ENCODE results near the gene MRPS14.
A peak's percentile ranks its signal among the peaks of the same experiment; 100 is the strongest.

The MRPS14 gene

GRCh38 chr1:175019524-175019923 is 3.7 kb downstream of the MRPS14 start:
- Histone ChIP-seq H3K27ac (ENCODE audit: low read depth, low read length) (no peak overlapping the region), H3K36me3 (ENCODE audit: insufficient read depth, low read length) (peaks cover 37% of the 10 kb centered on the region), H3K9me3 (ENCODE audit: insufficient read depth, low read depth, low read length) (no peaks in the 10 kb centered on the region), H3K9ac (ENCODE audit: low read depth, low read length) (no peak overlapping the region), H3K4me3 (ENCODE audit: low read length) (no peak overlapping the region), H3K4me1 (ENCODE audit: insufficient read depth, low read length) (no peaks in the 10 kb centered on the region), H3K27me3 (ENCODE audit: insufficient read depth, low read length) (no peaks in the 10 kb centered on the region)
- WGBS: 96% methylated on average over 2 of the region's 3 CpGs

DNA sequence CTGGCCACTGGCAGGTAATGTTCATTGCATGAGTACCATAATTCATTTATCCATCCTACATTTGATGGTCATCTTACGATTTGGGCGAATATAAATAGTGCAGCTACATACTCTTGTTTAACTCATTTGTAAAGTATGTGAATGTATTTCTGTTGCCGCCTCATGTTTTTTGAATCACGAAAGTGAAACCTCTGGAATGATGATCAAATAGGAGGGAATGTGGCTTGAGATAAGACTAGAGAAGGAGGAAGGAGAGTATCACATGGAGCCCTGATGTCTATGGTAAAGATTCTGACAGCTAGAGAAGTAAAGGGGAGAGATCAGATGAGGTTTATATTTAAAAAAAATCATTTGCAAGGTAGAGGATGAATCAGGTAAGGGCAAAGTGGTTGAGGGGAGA is 8.0 kb downstream of the MRPS14 start:
- peaks cover 80% of the 10 kb centered on the region for H3K36me3 ChIP-seq (ENCODE audit: insufficient read depth, low read length)
- no peak overlapping the region for H3K27ac ChIP-seq (ENCODE audit: low read depth, low read length)
- H3K9ac ChIP-seq (ENCODE audit: low read depth, low read length): no peak overlapping the region
- no peaks in the 10 kb centered on the region for H3K27me3 ChIP-seq (ENCODE audit: insufficient read depth, low read length)
- WGBS: 94% methylated on average over 4 of the region's 4 CpGs
- H3K9me3 ChIP-seq (ENCODE audit: insufficient read depth, low read depth, low read length): no peaks in the 10 kb centered on the region
- no peak overlapping the region for H3K4me3 ChIP-seq (ENCODE audit: low read length)
- H3K4me1 ChIP-seq (ENCODE audit: insufficient read depth, low read length): no peaks in the 10 kb centered on the region

- H3K36me3 ChIP-seq (ENCODE audit: insufficient read depth, low read length): peaks cover 96% of the 10 kb centered on the region
- WGBS: 96% methylated on average over 1 of the region's 1 CpG
- no peak overlapping the region for H3K4me3 ChIP-seq (ENCODE audit: low read length)
- H3K27me3 ChIP-seq (ENCODE audit: insufficient read depth, low read length): no peaks in the 10 kb centered on the region
- no peaks in the 10 kb centered on the region for H3K9me3 ChIP-seq (ENCODE audit: insufficient read depth, low read depth, low read length)
- no peaks in the 10 kb centered on the region for H3K4me1 ChIP-seq (ENCODE audit: insufficient read depth, low read length)
- H3K9ac ChIP-seq (ENCODE audit: low read depth, low read length): no peak overlapping the region
- no peak overlapping the region for H3K27ac ChIP-seq (ENCODE audit: low read depth, low read length)
These were observed 9.8 kb downstream of the MRPS14 start for GRCh38 chr1:175013445-175013844.

DNA sequence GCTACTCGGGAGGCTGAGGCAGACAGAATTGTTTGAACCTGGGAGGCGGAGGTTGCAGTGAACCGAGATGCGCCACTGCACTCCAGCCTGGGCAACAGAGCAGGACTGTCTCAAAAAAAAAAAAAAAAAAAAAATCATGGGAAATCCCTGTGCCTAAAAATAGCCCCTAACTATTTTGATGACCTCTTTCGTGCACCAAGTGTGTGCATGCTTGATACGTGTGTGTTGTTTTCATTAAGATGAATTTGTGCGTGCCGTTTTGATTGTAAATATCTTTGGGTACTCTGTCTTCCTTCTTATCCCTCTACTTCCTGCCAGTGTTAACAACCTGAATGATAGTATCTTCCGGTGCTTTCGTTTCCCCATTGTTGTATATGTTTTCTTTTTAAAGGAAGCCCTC is 13.7 kb downstream of the MRPS14 start:
- no peak overlapping the region for H3K9ac ChIP-seq (ENCODE audit: low read depth, low read length)
- H3K9me3 ChIP-seq (ENCODE audit: insufficient read depth, low read depth, low read length): no peaks in the 10 kb centered on the region
- H3K36me3 ChIP-seq (ENCODE audit: insufficient read depth, low read length): peaks cover 100% of the 10 kb centered on the region
- no peaks in the 10 kb centered on the region for H3K4me1 ChIP-seq (ENCODE audit: insufficient read depth, low read length)
- no peaks in the 10 kb centered on the region for H3K27me3 ChIP-seq (ENCODE audit: insufficient read depth, low read length)
- WGBS: 98% methylated on average over 10 of the region's 10 CpGs
- no peak overlapping the region for H3K4me3 ChIP-seq (ENCODE audit: low read length)
- H3K27ac ChIP-seq (ENCODE audit: low read depth, low read length): no peak overlapping the region

DNA sequence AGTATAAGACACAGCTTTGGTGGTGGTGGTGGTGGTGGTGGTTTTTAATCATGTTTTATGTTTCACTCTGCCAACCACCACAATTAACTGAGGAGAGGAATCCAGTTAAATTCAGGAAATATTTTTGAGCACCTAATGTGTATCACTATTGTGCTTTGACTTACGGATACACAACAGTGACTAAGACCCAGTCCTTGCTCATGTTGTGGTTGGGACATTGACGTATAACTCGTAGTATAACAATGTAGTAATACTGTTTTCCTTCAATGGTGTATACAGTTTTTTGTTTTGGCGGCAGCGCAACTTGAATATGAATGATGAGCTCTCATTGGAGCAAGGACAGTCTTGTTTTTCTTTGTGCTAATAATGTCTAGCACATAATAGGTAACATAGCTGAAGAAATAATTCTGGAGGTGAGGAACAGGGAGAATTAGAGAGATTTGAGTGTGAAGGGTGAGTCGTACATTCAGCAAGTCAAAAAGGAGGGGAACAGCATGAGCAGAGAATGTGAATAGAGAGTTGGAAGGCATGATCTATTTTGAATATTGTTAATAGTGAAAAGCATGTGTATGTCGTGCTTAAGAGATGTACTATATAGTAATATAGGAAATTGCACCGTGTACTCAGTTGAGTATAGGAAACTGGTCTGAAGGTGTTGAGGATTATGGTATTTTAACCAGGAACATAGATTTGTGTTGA is 18.0 kb downstream of the MRPS14 start:
- Histone ChIP-seq H3K36me3 (ENCODE audit: insufficient read depth, low read length) (peaks cover 64% of the 10 kb centered on the region), H3K27me3 (ENCODE audit: insufficient read depth, low read length) (no peaks in the 10 kb centered on the region), H3K27ac (ENCODE audit: low read depth, low read length) (no peak overlapping the region), H3K9me3 (ENCODE audit: insufficient read depth, low read depth, low read length) (no peaks in the 10 kb centered on the region), H3K4me3 (ENCODE audit: low read length) (no peak overlapping the region), H3K9ac (ENCODE audit: low read depth, low read length) (no peak overlapping the region), H3K4me1 (ENCODE audit: insufficient read depth, low read length) (peaks cover 14% of the 10 kb centered on the region)
- WGBS: 96% methylated on average over 8 of the region's 8 CpGs

DNA sequence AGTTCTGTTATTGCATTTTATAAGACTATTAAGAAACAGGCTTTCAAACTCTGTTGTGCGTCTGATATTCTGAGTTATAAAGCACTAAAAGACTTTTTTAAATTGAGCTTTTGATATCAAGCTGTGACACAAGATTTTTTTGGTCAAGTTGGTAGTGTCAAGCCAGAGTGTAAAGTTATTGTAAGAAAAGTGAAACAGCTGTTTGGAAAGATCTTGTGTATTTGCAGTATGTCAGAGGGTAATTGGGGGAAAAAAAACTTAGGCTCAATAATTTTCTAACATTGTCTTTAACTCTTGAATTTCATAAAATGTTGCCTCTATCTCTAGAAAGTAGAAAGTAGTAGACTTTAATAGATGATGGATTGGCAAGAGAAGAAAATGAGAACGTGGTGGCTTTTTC is 19.7 kb downstream of the MRPS14 start:
- H3K4me1 ChIP-seq (ENCODE audit: insufficient read depth, low read length): peaks cover 14% of the 10 kb centered on the region
- no peaks in the 10 kb centered on the region for H3K9me3 ChIP-seq (ENCODE audit: insufficient read depth, low read depth, low read length)
- 97% methylated on average over 2 of the region's 2 CpGs for WGBS
- no peaks in the 10 kb centered on the region for H3K27me3 ChIP-seq (ENCODE audit: insufficient read depth, low read length)
- no peak overlapping the region; the same call in 1 of the 2 replicates for H3K9ac ChIP-seq (ENCODE audit: low read depth, low read length)
- peak overlapping the region; percentile 10; the same call in 1 of the 2 replicates for H3K27ac ChIP-seq (ENCODE audit: low read depth, low read length)
- no peak overlapping the region for H3K4me3 ChIP-seq (ENCODE audit: low read length)
- peaks cover 47% of the 10 kb centered on the region for H3K36me3 ChIP-seq (ENCODE audit: insufficient read depth, low read length)

DNA sequence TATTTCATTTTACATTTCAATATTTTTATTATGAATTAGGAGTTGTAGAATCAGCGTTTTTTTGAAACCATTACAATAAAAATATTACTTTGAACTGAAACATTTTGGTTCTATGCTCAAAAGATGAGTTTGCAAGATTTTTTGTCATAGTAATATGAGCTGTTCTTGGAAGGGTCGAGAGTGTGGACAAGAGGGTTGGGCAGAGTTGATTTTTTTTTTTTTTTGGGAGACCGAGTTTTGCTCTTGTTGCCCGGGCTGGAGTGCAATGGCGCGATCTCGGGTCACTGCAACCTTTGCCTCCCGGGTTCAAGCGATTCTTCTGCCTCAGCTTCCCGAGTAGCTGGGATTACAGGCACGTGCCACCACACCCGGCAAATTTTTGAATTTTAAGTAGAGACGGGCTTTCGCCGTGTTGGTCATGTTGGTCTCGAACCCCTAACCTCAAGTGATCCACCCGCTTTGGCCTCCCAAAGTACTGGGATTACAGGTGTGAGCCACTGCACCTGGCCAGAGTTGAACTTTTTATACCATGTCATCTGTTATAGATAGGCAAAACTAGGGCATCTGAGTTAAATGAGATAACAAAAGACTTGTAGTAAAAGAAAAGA is 20.2 kb downstream of the MRPS14 start:
- Histone ChIP-seq H3K9me3 (ENCODE audit: insufficient read depth, low read depth, low read length) (no peaks in the 10 kb centered on the region), H3K27ac (ENCODE audit: low read depth, low read length) (no peak overlapping the region), H3K9ac (ENCODE audit: low read depth, low read length) (no peak overlapping the region), H3K36me3 (ENCODE audit: insufficient read depth, low read length) (peaks cover 42% of the 10 kb centered on the region), H3K4me3 (ENCODE audit: low read length) (peak overlapping the region; percentile 69; the same call in 1 of the 2 replicates), H3K27me3 (ENCODE audit: insufficient read depth, low read length) (no peaks in the 10 kb centered on the region), H3K4me1 (ENCODE audit: insufficient read depth, low read length) (peaks cover 14% of the 10 kb centered on the region)
- 91% methylated on average over 16 of the region's 17 CpGs for WGBS

DNA sequence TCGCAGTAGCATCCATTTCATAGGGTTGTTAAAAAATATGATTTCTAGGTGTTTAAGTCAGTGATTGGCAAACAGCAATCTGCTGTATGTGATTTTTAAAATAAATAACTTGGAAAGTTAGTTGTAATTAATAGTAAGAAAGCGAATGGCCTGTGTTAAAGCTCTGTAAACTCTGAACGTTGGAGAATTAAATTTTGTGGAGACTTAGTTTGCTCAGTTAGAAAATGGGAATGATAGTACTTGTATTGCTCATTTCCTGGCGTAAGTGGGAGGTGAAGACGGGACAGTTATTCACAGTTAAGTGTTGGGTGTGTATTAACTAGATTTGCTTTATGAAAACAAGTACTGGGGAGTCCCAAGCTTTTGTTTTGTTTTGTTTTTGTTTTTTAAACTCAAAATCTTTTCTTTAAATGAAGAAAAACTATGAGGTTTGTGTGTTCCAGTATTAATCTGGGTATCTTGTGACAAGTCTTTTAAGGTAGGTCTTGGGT is 22.5 kb downstream of the MRPS14 start:
- Histone ChIP-seq H3K27ac (ENCODE audit: low read depth, low read length) (peak overlapping the region; percentile 92; the same call in 1 of the 2 replicates), H3K9me3 (ENCODE audit: insufficient read depth, low read depth, low read length) (no peaks in the 10 kb centered on the region)
- WGBS: 1% methylated on average over 5 of the region's 5 CpGs

GRCh38 chr1:174999936-175000696 is 23.1 kb downstream of the MRPS14 start, which contains the start of gene CACYBP:
Gene CACYBP (plus strand): TSS chr1:174999947. CDS start chr1:175000181, 234 bp downstream.
- Histone ChIP-seq H3K4me1 (ENCODE audit: insufficient read depth, low read length) (peaks cover 14% of the 10 kb centered on the region), H3K4me3 (ENCODE audit: low read length) (peak within 1 kb of the TSS; percentile 69), H3K27ac (ENCODE audit: low read depth, low read length) (peak within 1 kb of the TSS; percentile 92), H3K9me3 (ENCODE audit: insufficient read depth, low read depth, low read length) (no peaks in the 10 kb centered on the region), H3K9ac (ENCODE audit: low read depth, low read length) (peak within 1 kb of the TSS; percentile 95), H3K27me3 (ENCODE audit: insufficient read depth, low read length) (no peaks in the 10 kb centered on the region), H3K36me3 (ENCODE audit: insufficient read depth, low read length) (peaks cover 13% of the 10 kb centered on the region)
- WGBS: under 1% methylated on average over 71 of the region's 71 CpGs

More for the DNA sequence above, 22.5 kb downstream of the MRPS14 start:
- peak overlapping the region; percentile 95 for H3K9ac ChIP-seq (ENCODE audit: low read depth, low read length)
- H3K4me1 ChIP-seq (ENCODE audit: insufficient read depth, low read length): peaks cover 14% of the 10 kb centered on the region
- H3K27me3 ChIP-seq (ENCODE audit: insufficient read depth, low read length): no peaks in the 10 kb centered on the region
- peak overlapping the region; percentile 69 for H3K4me3 ChIP-seq (ENCODE audit: low read length)
- peaks cover 20% of the 10 kb centered on the region for H3K36me3 ChIP-seq (ENCODE audit: insufficient read depth, low read length)

DNA sequence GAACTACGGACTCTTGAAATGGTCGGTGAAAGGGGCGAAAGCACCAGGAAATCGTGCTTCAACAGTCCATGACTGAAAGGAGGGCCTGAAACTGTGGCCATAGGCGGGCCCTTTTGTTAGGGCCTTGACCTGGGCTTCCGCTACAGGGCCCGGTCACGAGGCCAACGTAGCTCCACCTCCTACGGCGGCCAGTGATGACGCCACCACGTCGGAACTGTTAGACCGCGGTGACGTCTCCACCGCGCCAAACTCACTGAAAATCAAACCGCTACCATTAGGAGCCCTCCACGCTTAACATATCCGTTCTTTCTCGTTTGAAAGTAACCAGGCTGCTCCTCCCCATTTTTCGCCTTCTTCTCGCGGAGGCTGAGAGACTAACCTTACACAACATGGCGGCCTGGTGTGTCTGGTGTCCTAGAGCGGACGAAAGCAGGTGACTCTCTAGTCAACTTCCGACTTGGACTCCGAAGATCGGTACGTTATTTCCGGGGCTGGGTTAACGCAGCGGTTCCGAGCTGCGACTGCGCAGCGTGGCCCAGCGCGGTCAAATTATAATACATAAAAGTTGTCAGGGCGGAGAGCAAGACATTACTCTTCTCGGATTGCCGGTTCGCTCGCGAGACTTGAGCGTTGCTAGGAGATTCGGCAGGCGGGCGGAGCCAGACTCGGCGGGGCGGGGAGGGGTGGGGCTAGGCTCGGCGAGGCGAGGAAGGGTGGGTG is 23.8 kb downstream of the MRPS14 start:
- peak overlapping the region; percentile 69 for H3K4me3 ChIP-seq (ENCODE audit: low read length)
- H3K27ac ChIP-seq (ENCODE audit: low read depth, low read length): peak overlapping the region; percentile 92
- H3K27me3 ChIP-seq (ENCODE audit: insufficient read depth, low read length): no peaks in the 10 kb centered on the region
- H3K36me3 ChIP-seq (ENCODE audit: insufficient read depth, low read length): peaks cover 6% of the 10 kb centered on the region
- peaks cover 14% of the 10 kb centered on the region for H3K4me1 ChIP-seq (ENCODE audit: insufficient read depth, low read length)
- under 1% methylated on average over 58 of the region's 58 CpGs for WGBS
- no peaks in the 10 kb centered on the region for H3K9me3 ChIP-seq (ENCODE audit: insufficient read depth, low read depth, low read length)
- peak overlapping the region; percentile 93 for H3K9ac ChIP-seq (ENCODE audit: low read depth, low read length)

Measured in HUES64 (cell line).